Activated T-cell treated with anti-CD3 and anti-CD28 coated beads for 1 hour (primary cell): ENCODE measurements around the gene SMURF2.

Experiments used
- DNase-seq: peaks from one replicate; pipeline ENCODE4 v3.0.0-alpha.2; 2020; ENCODE audit warnings: low read depth

SMURF2 gene

DNA sequence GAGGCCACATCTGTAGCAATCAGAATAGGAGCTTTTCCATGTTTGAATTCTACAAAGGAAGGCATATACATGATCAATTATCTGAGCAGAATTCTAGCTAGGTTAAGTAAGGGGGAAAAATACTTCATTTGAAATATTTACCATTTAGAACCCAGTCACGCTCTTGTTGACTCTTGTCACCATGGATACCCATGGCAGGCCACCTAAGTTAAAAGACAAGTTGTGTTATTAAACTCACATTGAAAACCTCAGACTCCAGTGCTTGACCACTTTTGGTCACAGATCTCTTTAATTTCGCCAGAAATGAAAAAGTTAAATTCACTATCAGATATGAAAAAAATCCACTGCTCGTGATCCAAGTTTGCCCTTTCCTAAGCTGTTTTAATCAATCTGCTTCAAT is 160.1 kb downstream of the SMURF2 start:
- DNase-seq, result no peak

DNA sequence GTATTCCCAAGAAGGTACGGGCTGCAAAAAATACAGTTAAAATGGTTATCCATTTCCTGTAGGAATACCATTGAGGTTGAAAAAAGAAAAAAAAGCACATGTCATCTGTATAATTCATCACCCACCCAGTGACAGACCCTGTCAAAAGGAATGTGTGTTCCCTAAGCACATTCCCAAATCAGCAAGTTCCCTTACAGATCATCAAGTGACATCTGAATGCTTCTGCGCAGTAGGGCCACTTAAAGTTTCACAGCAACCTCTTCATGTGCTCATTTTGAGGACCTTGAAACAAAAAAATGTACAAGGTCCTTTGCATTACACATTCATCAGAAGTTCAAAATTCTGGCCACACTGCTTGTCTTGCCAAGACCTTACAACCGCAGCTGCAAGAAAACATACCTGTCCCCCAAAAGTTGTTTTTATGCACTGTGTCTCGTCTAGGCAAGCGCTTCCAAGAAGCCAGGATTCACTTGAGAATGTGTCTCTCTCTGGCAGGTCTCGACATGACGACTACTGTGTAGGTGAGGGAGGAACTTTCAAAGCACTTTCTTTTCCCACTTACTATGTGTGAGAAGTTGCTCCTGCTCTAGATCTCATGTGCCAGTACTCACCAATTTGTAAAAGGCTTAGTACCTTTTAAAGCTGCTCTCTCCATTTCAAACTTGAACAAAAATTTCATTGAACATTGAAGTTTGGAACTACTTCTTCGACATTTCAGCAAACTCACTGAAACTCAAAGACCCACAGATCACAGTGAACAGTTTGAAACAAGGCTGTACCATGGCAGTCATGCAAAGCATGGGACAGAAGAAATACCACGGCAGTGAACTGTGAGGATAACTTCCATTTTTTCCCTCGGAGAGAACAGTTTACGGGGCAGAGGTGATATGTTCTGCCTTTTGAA is 161.0 kb downstream of the SMURF2 start:
- DNase-seq, result no peak

DNA sequence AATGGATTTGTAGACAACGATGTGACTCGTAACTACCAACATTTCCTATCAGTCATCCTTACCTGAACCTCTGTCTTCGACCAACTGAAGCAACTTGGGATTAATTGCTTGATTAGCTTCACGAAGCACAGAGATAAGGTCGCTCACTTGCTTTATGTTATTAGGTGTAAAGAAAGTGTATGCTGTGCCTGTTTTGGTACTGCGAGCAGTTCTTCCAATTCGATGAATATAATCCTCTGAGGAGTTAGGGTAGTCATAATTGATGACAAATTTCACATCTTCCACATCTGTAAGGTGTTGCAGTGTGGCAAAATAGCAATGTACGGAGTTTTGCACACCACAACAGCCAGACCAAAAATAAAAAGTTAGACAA is 161.6 kb downstream of the SMURF2 start:
- no peak for DNase-seq

DNA sequence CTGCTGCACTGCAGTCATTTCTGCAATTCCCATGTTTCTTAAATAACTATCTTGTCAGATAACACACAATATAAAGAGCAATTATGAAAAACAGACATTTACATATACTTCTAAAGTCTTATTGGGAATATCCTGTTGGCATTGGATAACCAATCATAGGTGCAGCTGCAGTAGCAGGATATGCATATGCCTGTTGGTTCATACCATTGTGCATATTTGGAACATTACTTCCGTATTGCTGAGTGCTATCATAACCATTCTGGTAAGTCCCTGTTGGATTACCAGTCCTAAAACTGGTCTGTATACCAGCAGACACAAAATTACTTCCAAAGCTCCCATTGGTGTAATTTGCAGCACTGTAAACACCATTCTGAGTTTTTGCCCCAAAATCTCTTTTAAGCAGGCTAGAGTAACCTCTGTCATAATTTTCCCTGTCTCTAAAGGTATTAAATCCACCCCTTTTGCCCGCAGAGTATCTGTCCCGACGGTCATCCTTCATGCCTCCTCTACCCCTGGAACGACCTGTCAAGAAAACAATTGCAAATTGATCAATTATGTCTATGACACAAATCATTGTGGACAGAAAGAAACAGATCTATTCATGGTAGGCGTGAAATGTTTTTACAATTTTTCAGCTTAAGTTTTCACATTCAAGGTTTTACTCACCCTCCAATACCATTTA is 162.2 kb downstream of the SMURF2 start:
- no peak for DNase-seq

DNA sequence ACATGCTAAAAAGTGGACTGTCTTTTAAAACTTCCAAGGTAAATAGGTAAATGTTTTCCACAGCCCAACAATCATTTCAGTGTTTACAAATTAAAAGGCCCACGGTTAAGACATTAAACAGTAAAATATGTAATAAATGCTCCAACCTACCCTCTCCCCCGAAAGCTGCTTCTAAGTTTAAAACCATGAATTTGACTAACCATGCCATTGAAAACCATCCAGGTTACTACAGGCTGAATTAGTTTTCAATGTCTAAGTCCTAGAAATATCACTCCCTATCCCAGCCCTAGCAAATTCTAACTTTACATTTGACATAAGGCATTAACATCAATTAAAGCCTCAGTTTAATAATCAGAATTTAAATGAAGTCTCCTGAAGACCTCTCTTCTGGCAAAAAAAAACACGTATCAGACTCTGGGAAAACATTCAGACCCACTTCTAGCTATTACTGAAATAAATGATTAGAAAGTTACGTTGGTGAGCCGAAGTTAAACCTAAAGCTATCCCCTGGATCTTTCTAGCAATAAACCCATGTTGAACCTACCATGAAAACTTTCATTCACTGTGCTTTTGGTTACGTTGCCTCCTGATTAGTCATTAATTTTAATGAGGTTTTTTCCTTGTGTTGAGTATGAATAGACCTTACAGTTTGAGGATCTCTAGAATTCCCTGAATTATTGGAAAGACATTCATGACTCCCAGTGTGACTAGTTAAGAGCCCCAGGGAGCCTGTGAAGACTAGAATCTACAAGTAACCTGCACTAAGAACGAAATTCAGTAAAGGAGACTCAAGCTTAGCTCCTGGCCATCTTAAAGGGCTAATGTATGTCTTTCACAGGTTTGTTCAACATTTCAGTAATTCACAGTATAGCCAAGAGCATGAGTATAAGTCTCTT is 163.6 kb downstream of the SMURF2 start:
- no peak for DNase-seq

DNA sequence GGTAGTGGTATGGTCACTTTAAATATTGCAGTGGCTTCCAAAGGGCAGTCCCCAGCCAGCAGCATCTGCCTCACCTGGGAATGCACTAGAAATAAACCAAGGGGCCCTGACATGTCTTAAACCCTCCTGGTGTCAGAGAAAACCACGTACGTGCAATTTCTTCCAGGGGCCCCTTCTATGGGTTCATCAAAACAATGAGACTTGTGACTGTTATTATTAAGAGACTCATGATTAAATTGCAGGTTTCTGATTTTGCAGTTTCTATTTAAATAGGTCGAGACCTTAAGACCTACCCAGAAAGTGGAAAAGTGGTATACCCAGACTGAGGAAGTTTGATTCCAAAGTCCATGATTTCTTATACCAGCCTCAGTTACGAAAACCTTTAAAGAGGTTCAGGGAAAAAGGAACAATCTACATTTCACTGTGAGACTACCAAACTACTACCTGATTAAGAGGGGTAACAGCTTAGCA is 164.5 kb downstream of the SMURF2 start:
- no peak for DNase-seq

DNA sequence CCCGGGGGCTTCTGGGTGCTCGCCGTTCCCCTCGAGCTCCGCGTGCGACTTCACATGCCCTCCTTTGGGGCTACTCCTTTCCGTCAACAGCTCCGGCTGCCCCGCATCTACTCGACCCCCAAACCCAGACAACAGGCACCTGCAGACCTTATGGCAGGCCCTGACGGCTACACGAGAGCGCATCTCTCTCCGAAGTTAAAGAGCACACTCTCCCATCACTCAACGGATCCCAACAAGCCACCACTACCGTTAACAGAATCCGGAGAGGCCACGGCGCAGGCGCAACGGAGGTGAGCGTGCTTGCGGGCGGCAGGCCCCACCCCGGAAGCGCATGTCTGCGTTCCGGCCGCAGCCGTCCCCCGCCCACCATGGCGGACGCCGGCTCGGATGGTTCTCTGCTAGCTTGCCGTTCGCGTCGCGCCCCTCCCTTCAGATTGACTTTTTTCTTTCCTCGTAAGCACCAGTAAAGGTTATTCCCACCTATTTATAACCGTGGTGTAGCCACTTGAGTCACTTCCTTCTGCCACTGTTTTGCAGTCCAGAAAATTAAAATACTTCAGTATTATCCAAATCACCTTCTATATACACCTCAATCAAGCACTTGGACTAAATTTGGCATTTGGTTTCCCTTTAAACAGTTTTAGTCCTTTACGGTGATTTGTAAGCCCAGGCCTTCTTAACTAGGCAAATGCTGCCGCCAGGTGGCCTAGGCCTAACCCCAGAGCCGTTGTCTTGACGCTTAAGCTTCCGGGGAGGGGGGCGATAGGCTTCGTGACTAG is 165.1 kb downstream of the SMURF2 start, which contains the start of gene POLG2:
Gene POLG2 (minus strand): TSS at position 269 of the 779 bp plus-strand sequence. CDS start 86 bp downstream, at position 183.
- DNase-seq, result peak; percentile 96

DNA sequence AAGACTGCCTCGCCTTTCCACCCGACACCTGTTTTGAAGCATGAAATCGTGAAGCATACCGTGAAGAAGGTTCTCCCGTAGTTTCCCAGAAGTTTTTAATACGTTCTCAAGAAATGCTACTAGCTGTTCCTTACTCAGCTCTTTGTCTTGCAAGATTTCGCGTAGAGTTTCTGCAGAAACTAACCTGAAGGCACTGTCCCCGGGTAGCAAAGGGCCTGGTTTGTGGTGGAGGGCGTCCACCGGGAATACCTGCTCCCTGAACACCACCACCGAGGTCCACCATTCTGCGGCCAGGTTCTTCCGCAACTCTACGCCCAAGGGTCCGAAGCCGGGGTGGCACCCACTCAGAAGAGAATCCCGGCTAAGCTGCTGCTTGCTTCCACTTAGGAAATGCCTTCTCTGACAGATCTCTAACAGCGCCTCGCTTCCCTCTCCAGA is 165.7 kb downstream of the SMURF2 start:
- DNase-seq, result no peak
